ENCODE results near the gene ASAH2.

- TF ChIP-seq POLR2AphosphoS5 (IDR thresholded peaks at IDR 0.05; ENCODE audit: low read depth) (no peak), CTCF (IDR thresholded peaks at IDR 0.05; ENCODE audit: insufficient read depth, low read length) (no peak)
Observed at GRCh38 chr10:50294582-50294981, 43.3 kb upstream of the ASAH2 start.

All from HL-60 (cell line).